ENCODE results near the gene C1S.

DNA sequence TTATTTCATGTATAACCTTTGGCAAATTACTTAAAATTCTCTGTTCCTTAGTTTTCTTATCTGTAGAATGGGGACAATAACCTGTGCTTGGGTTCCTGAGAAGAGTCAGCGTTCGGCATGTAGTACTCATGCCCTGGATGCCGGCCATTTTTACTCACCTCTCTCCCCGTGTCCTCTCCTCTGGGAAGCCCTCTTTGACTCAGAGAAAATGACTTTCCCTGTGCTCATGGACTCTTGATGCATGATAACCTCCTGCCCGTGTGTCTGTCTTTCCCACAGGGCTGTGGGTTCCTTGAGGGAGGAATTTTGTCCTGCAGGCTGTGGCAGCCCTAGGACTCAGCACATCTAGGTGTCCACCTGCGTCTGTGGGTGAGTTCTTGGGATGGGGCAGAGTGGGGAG, 54.3 kb downstream of the C1S start:
- TF ChIP-seq, protein P1, sequence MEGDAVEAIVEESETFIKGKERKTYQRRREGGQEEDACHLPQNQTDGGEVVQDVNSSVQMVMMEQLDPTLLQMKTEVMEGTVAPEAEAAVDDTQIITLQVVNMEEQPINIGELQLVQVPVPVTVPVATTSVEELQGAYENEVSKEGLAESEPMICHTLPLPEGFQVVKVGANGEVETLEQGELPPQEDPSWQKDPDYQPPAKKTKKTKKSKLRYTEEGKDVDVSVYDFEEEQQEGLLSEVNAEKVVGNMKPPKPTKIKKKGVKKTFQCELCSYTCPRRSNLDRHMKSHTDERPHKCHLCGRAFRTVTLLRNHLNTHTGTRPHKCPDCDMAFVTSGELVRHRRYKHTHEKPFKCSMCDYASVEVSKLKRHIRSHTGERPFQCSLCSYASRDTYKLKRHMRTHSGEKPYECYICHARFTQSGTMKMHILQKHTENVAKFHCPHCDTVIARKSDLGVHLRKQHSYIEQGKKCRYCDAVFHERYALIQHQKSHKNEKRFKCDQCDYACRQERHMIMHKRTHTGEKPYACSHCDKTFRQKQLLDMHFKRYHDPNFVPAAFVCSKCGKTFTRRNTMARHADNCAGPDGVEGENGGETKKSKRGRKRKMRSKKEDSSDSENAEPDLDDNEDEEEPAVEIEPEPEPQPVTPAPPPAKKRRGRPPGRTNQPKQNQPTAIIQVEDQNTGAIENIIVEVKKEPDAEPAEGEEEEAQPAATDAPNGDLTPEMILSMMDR (IDR thresholded peaks at IDR 0.05; ENCODE audit: borderline replicate concordance, extremely low read depth, low read length, poor library complexity, severe bottlenecking): no peak
- no peak for TF ChIP-seq EZH2 (IDR thresholded peaks at IDR 0.05; ENCODE audit: borderline replicate concordance, low read depth, low read length, severe bottlenecking)
